RPMI7951 (cell line): ENCODE results near the gene FAM163B. TPM values are rescaled to one million over a fixed set of nuclear protein-coding genes. Genes with fewer than 3 reads are reported as not detected.
"Not testable (repeated sequence)": the region's sequence is repeated elsewhere in the genome, so short reads cannot be mapped to it uniquely, and the experiment has no call there.

Source experiments
- DNase-seq: peaks from one replicate; pipeline ENCODE4 v3.0.0-alpha.2; 2012; ENCODE audit warnings: low read depth
- total RNA-seq: library from RNA; depleted of rRNA; stranded (reverse); fragments of >200 nt; shearing (Covaris generic); gene quantifications from 2 replicates; pipeline ENCODE4 v1.2.3, GENCODE V29; 2014

Gene FAM163B
- total RNA-seq, 1 experiment from 2014 or later = 1.1 TPM

DNA sequence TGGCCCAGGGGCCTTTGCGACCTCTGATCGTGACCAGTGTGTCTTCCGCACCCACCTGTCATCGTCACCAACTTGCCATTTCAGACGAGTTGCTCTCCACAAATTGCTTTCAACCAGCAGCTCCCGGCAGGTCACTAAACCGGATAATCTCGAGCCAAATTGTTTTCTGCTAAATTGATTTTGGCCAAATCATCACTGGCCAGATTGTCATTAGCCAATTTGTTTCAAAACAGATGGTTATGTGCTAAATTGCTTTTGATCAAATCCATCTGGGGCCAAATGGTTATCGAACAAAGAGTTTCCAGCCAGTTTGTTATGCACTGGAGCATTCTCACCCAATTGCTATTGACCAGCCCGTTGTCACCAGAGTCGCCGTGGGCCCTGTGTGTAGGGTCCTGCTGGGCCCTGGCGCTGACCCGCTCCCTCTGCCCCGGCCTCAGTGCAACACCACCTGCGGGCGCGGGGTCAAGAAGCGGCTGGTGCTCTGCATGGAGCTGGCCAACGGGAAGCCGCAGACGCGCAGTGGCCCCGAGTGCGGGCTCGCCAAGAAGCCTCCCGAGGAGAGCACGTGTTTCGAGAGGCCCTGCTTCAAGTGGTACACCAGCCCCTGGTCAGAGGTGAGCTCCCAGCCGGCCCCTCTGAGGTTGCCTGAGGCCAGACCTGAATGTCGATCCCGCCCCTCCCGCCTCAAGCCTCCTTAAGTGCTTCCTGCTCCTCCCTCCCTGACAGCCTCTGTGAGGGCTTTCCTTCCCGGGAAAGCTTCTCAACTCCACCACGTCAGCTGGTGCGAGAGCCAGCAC is 39.1 kb downstream of the FAM163B start:
- DNase-seq = peak; percentile 46

DNA sequence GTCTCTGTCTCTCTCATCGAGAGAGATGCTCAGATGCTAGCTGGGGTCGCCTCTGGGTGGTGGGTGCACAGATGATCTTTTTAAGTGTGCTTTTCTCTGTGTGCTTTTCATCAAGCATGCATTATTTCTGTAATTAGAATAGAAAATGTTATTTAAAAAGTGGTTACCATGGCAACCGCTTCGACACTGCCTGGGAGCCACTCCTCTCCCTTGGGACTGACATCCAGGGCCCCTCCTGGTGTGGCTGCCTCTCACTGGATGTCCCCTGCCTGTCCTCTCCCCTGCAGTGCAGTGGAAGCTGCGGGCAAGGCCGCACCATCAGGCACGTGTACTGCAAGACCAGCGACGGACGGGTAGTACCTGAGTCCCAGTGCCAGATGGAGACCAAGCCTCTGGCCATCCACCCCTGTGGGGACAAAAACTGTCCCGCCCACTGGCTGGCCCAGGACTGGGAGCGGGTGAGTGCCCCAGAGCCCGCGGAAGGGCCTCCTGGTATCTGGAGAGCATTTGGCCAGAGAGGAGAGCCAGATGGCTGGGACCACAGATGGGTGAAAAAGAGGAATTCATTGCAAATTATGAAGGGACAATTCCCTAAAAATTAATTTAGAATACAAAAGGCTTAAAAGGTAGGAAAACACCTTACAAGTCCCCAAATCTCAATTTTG is 39.9 kb downstream of the FAM163B start:
- no peak for DNase-seq

DNA sequence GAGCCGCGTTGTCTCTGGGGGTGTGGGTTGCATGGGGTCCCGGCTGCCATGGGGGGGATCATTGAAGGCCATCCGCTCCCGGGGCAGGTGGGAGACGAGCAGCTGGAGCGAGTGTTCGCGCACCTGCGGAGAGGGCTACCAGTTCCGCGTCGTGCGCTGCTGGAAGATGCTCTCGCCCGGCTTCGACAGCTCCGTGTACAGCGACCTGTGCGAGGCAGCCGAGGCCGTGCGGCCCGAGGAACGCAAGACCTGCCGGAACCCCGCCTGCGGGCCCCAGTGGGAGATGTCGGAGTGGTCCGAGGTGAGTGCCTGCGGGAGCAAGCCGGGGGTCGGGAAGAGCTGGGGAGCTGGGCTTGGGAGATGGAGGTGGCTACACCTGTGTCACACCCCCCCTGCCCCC is 41.0 kb downstream of the FAM163B start:
- DNase-seq = no peak

DNA sequence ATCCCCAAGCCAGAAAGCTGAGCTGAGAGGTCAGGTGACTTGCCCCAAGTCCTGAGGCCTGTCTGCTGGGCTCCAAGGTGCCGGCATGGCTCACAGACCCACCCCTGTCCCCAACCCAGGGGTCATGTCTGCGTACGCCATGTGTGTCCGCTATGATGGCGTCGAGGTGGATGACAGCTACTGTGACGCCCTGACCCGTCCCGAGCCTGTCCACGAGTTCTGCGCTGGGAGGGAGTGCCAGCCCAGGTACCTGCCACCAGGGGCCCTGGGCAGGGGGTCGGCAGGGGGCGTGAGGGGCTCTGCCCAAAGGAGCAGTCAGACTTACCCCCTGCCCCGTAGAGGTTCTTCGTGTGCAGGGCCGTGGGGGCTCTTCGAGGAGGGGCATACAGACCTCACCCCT is 42.4 kb downstream of the FAM163B start:
- DNase-seq = no peak

DNA sequence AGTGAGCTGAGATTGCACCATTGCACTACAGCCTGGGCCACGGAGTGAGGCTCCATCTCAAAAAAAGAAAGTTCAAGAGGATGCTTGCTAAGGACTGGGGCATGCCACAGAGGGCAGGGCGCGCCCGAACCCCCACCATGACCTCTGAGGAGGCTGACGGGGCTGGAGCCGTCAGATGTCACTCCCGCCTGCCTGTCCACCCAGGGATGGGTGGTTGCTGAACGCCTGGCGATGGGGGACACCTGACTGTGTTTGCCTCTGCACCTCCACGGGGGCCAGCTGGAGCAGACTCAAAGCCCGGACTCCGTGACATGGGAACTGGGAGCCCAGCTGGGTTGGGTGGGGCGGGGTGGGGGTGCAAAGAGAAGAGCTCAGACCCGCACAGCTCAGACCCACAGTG is 42.8 kb downstream of the FAM163B start:
- no peak for DNase-seq

DNA sequence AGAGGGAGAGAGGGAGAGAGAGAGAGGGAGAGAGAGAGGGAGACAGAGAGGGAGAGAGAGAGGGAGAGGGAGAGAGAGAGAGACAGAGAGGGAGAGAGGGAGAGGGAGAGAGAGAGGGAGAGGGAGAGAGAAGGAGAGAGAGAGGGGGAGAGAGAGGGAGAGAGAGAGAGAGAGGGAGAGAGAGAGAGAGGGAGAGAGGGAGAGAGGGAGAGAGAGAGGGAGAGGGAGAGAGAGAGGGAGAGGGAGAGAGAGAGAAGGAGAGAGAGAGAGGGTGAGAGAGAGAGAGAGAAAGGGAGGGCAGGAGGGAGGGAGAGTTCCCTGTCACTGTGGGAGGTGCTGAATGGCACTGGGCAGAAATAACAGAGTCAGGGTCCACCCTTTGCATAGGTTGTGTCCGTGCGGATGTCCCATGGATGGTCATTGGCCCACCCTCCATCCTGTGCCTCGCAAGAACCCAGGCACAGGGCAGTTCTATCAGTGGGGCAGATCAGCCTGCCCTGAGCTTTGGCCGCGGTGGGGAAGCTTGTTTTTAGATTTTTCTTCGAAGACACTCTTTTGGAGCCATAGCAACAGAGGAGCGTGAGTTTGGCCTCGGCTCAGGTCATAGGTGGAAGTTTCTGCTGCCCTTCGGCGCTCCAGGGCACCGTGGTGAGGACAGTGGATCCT is 44.6 kb downstream of the FAM163B start:
- no peak for DNase-seq

DNA sequence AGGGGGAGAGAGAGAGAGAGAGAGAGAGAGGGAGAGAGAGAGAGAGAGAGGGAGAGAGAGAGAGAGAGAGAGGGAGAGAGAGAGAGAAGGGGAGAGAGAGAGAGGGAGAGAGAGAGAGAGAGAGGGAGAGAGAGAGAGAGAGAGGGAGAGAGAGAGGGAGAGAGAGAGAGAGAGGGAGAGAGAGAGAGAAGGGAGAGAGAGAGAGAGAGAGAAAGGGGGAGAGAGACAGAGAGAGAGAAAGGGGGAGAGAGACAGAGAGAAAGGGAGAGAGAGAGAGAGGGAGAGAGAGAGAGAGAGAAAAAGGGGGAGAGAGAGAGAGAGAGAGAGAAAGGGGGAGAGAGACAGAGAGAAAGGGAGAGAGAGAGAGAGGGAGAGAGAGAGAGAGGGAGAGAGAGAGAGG is 45.4 kb downstream of the FAM163B start:
- not testable (repeated sequence) for DNase-seq

DNA sequence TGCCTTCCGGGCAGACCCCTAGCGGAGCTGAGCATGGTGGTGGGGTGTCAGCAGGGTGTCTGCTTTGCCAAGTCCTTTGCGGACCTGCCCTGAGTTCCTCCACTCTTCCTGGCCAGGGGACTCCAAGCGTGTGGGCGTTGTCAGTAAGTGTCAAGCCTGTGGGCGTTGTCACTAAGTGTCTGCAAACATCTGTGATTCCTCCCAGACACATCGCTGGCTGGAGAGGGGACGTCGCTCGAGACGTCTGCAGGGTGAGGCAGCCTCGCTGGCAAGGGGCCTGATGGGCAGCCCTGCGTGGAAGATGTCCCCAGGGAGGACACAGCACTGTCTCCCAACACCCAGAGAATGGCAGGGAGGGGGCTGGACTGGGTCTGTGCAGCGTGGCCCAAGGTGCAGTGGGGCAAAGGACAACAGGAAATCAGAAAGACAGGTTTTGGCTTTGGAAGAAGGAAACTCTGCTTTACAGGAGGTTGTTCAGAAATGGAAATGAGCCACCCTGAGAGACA is 45.8 kb downstream of the FAM163B start:
- peak; percentile 70 for DNase-seq

DNA sequence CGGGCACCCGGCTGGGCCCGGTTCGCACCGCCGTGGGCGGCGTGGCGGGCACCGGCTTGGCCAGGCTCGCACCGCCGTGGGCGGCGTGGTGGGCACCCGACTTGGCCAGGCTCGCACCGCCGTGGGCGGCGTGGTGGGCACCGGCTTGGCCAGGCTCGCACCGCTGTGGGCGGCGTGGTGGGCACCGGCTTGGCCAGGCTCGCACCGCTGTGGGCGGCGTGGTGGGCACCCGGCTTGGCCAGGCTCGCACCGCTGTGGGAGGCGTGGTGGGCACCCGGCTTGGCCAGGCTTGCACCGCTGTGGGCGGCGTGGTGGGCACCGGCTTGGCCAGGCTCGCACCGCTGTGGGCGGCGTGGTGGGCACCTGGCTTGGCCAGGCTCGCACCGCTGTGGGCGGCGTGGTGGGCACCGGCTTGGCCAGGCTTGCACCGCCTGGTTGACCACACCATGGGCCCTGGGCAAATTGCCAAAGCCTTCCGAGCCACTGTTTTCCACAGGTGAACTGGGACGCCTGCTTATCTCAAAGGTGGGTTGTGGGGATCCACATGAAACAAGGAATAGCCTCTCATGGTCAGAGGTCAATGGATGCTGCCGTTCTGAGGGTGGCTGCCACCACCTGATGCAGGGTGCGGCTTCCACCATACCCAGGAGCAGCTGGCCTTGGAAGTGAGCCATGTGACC is 46.4 kb downstream of the FAM163B start:
- DNase-seq = no peak

DNA sequence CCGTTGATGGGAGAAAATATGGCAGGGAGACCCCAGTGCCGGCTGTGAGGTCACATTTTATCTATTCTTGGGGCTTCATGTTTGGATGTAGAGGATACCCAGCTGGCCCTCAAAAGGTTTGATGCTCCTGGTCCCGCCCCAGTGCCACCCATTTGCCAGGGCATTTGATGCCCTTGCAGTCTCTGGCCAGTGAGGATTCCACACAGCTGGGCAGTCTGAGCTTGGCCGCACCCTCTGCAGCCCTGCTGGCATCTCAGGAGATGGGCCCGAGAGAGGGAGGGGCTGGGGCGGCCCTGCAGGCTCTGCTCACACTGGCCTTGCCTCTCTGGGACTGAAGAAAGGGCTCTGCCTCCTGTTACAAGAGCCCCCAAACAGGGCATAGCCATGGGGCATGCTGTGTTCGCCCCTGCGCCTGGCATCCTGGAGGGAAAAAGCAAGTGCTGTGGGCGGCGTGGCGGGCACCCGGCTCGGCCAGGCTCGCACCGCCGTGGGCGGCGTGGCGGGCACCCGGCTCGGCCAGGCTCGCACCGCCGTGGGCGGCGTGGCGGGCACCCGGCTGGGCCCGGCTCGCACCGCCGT is 47.1 kb downstream of the FAM163B start:
- no peak for DNase-seq

DNA sequence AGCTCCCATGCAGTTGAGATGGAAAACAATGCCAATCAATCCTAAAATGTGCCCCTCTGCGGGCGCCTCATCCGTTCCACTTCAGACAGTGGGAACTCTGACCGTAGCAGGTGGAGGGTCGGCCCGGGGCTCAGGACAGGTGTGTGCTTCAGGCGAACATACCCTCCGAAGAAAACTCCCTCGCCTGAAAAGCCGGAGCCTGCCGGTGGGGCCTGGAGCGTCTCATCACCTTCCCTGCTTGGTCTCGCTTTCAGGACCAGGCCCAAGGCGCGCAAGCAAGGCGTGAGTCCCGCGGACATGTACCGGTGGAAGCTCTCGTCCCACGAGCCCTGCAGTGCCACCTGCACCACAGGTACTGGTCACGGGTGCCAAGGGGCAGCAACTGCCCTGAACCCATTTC is 48.2 kb downstream of the FAM163B start:
- DNase-seq = no peak

DNA sequence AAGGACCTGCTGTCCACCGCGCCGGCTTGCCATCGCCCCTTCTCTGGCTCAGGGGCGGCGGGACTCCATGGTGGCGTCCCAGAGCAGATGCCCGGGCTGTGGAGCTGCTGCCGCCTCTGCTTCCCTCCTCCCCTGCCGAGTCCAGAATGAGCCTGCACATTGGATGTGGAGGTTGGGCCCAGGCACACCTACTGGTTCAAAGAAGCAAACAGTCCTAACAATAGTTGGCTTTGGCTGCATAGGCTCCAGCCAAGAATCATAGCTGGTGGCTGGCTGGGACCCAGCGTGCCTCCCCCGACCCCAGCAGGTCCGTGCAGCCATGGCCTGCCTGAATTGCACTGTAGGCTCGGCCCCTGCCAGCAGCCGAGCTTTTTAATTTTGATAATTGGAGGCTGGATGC is 48.9 kb downstream of the FAM163B start:
- DNase-seq = no peak

DNA sequence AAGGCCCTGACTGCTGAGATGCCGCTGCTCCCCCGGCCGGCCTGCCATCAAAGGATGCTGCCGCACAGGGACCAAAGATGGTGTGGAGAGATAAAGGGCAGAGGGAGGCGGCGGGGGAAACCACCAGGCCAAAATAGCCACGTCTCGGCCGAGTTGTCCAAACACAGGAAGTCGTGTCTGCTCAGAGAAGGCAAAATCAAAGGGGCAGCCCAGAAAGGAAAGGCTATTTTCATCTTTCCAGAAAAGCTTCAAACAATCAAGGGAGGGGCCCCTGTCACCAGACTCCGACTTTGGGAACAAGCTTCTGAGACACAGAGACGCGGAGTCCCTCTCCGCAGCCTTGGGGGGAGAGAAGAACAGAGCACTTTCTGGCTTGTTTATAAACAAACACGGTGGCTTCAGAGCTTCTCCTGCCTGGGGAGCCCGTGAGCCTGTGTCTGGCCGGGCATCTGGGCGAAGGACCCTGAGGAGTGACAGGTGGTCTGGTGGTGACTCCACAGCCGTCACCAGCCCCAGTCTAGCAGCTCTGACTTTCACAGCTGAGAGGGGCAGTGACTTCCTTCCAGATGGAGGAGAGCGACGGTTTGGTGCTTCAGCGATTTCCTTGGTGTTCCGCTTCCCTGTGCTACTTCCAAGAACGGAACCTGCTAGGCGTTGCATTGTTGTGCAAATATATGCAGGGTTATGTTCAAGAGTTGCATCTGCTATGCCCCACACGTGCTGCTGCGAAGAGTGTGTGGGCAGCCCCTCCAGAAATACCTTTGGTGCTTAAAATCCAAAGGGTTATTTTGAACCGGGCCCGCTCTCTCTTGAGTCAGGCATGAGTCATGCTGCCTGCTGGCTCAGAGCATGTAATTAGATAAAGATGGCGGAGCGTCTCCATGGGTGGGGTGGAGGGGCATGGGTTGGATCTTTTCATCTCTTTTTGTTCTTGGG is 50.7 kb downstream of the FAM163B start:
- peak; percentile 95 for DNase-seq

DNA sequence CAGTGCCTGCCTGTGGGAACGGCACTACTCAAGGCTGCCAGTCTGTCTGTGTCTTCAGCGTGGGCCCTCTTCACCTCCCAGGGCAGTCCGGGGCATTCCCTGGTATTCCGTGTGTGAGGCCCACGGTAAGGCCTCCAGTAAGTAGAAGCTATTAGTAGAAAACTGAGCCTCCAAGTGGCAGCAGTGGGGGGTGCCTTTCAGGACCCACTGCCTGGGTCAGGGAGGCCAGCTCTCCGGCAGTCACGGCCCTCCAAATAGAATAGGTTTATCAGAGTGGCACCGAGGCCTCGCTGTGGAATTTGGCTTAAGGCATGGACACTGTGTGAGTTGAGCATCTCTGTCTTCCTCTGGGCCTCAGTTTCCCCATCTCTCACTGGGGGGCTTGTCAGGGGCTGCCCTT is 51.6 kb downstream of the FAM163B start:
- DNase-seq = no peak

DNA sequence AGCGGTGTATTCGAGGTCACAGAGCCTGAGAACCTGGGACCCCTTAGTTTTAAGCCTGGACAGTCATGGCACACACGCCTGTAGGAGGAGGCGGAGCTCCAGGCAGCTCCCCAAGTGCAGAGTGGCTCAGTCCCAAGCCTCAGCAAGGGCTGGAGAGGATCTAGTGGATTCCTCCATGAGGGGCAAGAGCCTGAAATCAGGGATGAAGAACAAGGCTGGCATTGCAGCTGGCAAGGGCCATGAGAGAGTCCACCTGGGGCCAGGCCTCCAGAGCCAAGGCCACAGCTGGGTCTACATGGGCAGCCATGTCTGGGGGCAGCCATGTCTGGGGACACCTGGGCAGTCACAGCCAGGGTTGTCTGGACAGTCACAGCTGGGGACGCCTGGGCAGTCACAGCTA is 52.8 kb downstream of the FAM163B start:
- DNase-seq = no peak

DNA sequence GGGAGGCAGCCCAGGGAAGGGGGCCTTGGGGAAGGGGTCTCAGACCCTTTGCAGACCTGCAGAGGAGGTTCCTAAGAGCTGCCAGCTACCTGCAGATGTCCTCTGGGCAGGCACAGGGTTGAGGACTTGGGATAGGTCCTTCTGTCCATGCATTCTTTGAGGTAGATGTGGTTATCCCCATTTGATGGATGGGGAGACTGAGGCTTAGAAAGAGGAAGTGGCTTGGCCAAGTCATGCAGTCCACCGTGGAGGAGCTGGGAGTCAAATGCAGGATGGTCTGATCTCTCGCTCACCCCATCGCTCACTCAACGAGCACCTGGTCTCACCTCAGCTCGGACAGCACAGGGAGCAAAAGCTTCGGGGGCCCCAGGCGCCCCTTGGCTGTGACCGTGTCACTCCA is 54.5 kb downstream of the FAM163B start:
- DNase-seq = no peak

DNA sequence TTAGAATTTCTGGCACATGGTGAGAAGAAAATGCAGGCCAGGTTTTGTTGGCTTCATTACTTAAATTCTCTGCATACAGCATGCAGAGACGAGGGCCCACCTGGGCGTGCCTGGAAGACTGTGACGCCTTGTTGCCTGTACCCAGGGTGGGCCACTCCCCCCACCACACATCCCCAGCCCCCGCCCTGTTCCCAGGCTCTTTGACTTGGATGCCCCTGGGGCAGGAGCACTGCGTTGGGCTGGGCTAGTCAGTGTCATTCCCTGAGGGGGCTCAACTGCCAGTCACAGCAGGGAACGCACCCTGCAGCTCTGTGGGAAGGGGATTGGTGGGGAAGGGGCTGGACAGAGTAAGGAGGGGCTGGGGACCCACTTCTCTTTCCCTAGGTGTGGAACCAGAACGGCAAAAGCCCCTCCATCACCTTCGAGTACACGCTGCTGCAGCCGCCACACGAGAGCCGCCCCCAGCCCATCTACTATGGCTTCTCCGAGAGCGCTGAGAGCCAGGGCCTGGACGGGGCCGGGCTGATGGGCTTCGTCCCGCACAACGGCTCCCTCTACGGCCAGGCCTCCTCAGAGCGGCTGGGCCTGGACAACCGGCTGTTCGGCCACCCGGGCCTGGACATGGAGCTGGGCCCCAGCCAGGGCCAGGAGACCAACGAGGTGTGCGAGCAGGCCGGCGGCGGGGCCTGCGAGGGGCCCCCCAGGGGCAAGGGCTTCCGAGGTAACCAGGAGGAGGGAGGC is 55.0 kb downstream of the FAM163B start:
- no peak for DNase-seq

DNA sequence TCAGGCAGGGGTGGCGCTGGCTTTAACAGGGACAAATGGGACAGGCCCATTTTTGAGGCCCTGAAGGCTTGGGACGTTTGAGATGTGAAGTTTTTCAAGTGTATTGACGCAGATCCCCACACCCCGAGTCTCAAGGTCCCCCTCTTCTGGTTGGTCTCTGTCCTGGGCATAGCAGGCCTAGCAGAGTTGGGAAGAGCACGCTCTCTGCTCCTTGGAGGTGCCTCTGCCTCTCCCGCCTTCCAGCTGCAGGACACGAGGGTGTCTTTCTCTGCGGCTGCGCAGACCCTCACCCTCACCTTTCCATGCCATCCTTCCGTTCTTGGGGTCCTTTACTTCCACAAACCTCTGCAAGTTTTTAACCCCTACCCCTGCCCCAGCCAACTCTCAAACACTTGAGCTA is 56.1 kb downstream of the FAM163B start:
- DNase-seq = no peak

DNA sequence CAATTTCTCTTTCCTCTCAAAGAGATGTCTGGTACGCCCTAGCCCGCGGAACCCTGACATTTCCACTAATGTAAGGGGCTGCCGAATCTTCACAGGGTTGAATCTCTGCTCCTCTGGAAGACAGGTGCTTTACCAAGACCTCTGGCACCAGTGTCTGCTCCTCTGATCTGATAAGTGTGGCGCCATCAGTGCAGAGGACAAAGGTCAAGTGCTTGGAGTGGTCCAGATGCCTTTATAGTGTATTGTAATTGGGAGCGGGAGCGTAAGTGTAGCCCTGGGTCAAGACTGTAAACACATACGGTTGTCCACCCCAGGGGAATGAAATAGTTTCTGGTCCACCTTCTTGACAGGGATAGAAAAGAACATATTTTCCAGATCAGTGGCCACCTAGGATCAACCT is 57.0 kb downstream of the FAM163B start:
- no peak for DNase-seq

DNA sequence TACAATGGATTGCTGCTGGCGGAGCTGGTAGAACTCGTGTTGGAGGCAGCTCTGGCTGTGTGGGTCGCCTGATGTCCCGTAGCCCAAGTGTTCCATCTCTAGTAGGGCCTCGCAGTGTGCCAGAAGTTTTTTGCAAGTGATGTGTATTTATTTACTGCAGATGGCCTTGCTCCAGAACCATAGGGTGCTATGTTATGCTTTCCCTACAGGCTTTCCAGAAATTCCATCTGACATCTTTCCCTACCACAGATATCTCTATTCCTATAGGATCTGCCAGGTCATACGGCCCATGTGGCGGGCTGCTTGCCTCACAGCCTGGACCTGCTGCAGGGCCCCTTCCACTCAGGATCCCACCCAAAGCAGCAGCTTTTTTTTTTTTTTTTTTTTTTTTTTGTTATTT is 57.7 kb downstream of the FAM163B start:
- DNase-seq = no peak
